Heart right ventricle (tissue), 16 donors: ENCODE results near the gene CBFB. TPM values are rescaled to one million over a fixed set of nuclear protein-coding genes. Genes with fewer than 3 reads are reported as not detected.

Source experiments
- ATAC-seq, 8 donors: fragments of 200-7000 bp; cut with Tn5 transposase; one replicate each; pipeline ENCODE4 v1.9.1; 2020; ENCODE audit warnings: mild to moderate bottlenecking in 8 of 8, moderate library complexity in 8 of 8, moderate number of reproducible peaks in 1 of 8
- DNase-seq, 2 donors: peaks; one replicate each; pipeline ENCODE4 v3.0.0-alpha.2; 2020
- H3K27ac ChIP-seq, 10 donors: fragments of 200-600 bp; sonication (generic) in 2 of 10; one replicate each; pipeline versions ENCODE4 v1.5.0 to v1.8.0; 2020 to 2022; ENCODE audit warnings: mild to moderate bottlenecking in 3 of 10
- H3K27me3 ChIP-seq, 7 donors: fragments of 200-600 bp; one replicate each; pipeline ENCODE4 v1.8.0; 2021 to 2022; ENCODE audit warnings: mild to moderate bottlenecking in 2 of 7
- H3K36me3 ChIP-seq, 9 donors: fragments of 200-600 bp; sonication (generic) in 1 of 9; one replicate each; pipeline versions ENCODE4 v1.5.0 to v1.8.0; 2020 to 2022; ENCODE audit warnings: mild to moderate bottlenecking in 2 of 9
- H3K4me1 ChIP-seq, 9 donors: fragments of 200-600 bp; sonication (generic) in 1 of 9; one replicate each; pipeline versions ENCODE4 v1.5.0 to v1.8.0; 2020 to 2022; ENCODE audit warnings: mild to moderate bottlenecking in 4 of 9
- H3K4me3 ChIP-seq, 10 donors: fragments of 200-600 bp; sonication (generic) in 2 of 10; one replicate each; pipeline versions ENCODE4 v1.5.0 to v1.8.0; 2020 to 2022; ENCODE audit warnings: mild to moderate bottlenecking in 7 of 10, moderate library complexity in 2 of 10
- H3K9me3 ChIP-seq, 11 donors: fragments of 200-600 bp in 10 of 11; sonication (generic) in 2 of 11; one replicate each; pipeline versions ENCODE4 v1.5.0 to v1.8.0; 2013 to 2022; ENCODE audit warnings: mild to moderate bottlenecking in 2 of 11, control low read depth in 1 of 11, moderate library complexity in 1 of 11
- CTCF ChIP-seq, 9 donors: fragments of 200-600 bp; sonication (generic) in 2 of 9; IDR thresholded peaks; one replicate each; pipeline versions ENCODE4 v1.5.0 to v1.8.0; 2021 to 2022; ENCODE audit warnings: antibody characterized with exemption in 9 of 9, mild to moderate bottlenecking in 5 of 9, moderate library complexity in 1 of 9
- WGBS, 2 donors: extraction: QIAGEN DNeasy Blood & Tissue Kit; methylation state at CpG; one replicate each; pipeline ENCODE4 v1.1.7; 2013; ENCODE audit warnings: inconsistent platforms in 1 of 2; 5-methylcytosine and 5-hydroxymethylcytosine counted together
- intact Hi-C, 10 donors: fragments of 100-400 bp; cut with DNase I; formaldehyde crosslinking; loops; one replicate each; pipeline versions ENCODE4 v1.11.1 to v1.14.2; 2022
- polyA plus RNA-seq, 2 donors: library from polyadenylated mRNA; stranded (reverse); fragments of 200-250 nt; gene quantifications; one replicate each; pipeline ENCODE4 v1.2.3, GENCODE V29; 2013
- total RNA-seq, 10 donors: library from RNA; stranded (reverse); fragmentation: NEBNext Ultra II Directional in 3 of 10; extraction: Animal tissue kit (Norgen Biotek cat#: 25700) in 3 of 10; gene quantifications; one replicate each; pipeline versions ENCODE4 v1.2.1 to v1.2.4, GENCODE V29; 2021 to 2023
- donor health status: Arrhythmogenic right ventricular cardiomyopathy.
- donor health status: ischemic (EF 13 %, LVEDD 7.1; RV severe dilation, severe dysfunction).
- donor health status: healthy with polysubstance abuse.
- donor health status: DM: no; HTN: yes; CAD: no.
- donor health status: DM: no; HTN: no; CAD: no.
- donor health status: ischemic (EF 25% LVEDD 6.9; RV normal size, moderate dysfunction).
- donor health status: ischemic (EF 25% LVEDD 5.7; RV mildly dilated, moderate dysfunction).
- donor health status: healthy.
- donor health status: DM: yes; HTN: yes; CAD: no.
- donor health status: Ischemic cardiomyopathy.
- donor health status: ischemic (EF 35%, LVEDD 5.7; RV mildly dilated, moderate dysfunction).
- donor health status: nonischemic (EF 11% LVEDD 7.7; RV severe dilation, severe dysfunction).
- donor health status: DM: yes; HTN: yes; CAD: no.
- donor health status: PGD.
- donor health status: ischemic (EF 29% LVEDD 5.4; RV normal size, mild dysfunction).
- donor health status: nonischemic (EF 23%, LVEDD 6.1; RV moderate dilation, normal function).

Gene CBFB
- total and polyA plus RNA-seq, 12 donors = 17.6 to 36.4 (median 29.0) TPM

GRCh38 chr16:67112591-67113399 is 83.8 kb downstream of the CBFB start:
- no peak for ATAC-seq
- Histone ChIP-seq H3K27me3 (no peaks in the 10 kb centered on the region), H3K36me3 (peaks cover 0 to 25% (median 0%) of the 10 kb centered on the region in 9 donors), H3K9me3 (no peaks in the 10 kb centered on the region), H3K27ac (no peak overlapping the region), H3K4me3 (no peak overlapping the region), H3K4me1 (peaks cover 7 to 61% (median 25%) of the 10 kb centered on the region in 9 donors)
- intact Hi-C loops = loop anchor here in 1 of 10 donors (5.0 kb wide), 1 partner anchor 40 kb away; the partner anchor contains the start of gene B3GNT9
- WGBS, 2 donors = 73 to 74% methylated on average over 4 of the region's 4 CpGs
- no peak for DNase-seq
- TF ChIP-seq CTCF (IDR thresholded peaks at IDR 0.05) = no peak

- H3K27me3 ChIP-seq = no peaks in the 10 kb centered on the region
- H3K36me3 ChIP-seq = peaks cover 0 to 27% (median 0%) of the 10 kb centered on the region in 9 donors
- no peak for DNase-seq
- H3K4me1 ChIP-seq = peaks cover 7 to 54% (median 18%) of the 10 kb centered on the region in 9 donors
- intact Hi-C loops = loop anchor here in 1 of 10 donors (5.0 kb wide), 1 partner anchor 38 kb away; the partner anchor contains the start of gene B3GNT9
- no peak overlapping the region for H3K27ac ChIP-seq
- ATAC-seq = no peak
- WGBS, 2 donors = 82 to 83% methylated on average over 2 of the region's 2 CpGs
- H3K4me3 ChIP-seq = no peak overlapping the region
- H3K9me3 ChIP-seq = no peaks in the 10 kb centered on the region
- TF ChIP-seq CTCF (IDR thresholded peaks at IDR 0.05) = no peak
Observed at GRCh38 chr16:67114793-67115192, 85.8 kb downstream of the CBFB start.

GRCh38 chr16:67115639-67116038 is 86.7 kb downstream of the CBFB start:
- H3K4me3 ChIP-seq = no peak overlapping the region
- peaks cover 0 to 35% (median 3%) of the 10 kb centered on the region in 9 donors for H3K36me3 ChIP-seq
- H3K4me1 ChIP-seq = peaks cover 4 to 50% (median 15%) of the 10 kb centered on the region in 9 donors
- WGBS, 2 donors = 83 to 91% methylated on average over 7 of the region's 7 CpGs
- no peaks in the 10 kb centered on the region for H3K9me3 ChIP-seq
- peak overlapping the region in 1 of 10 donors; percentile 51 for H3K27ac ChIP-seq
- no peaks in the 10 kb centered on the region for H3K27me3 ChIP-seq
- ATAC-seq (no peak), DNase-seq (no peak)
- no peak for TF ChIP-seq CTCF (IDR thresholded peaks at IDR 0.05)
- intact Hi-C loops = no loop called here

GRCh38 chr16:67116388-67117311 is 87.7 kb downstream of the CBFB start:
- TF ChIP-seq CTCF (IDR thresholded peaks at IDR 0.05) = no peak
- ATAC-seq (no peak), DNase-seq (no peak)
- intact Hi-C loops = no loop called here
- peaks cover 0 to 40% (median 5%) of the 10 kb centered on the region in 9 donors for H3K4me1 ChIP-seq
- 86 to 88% methylated on average over 13 of the region's 13 CpGs for WGBS, 2 donors
- peak overlapping the region in 1 of 10 donors; percentile 51 for H3K27ac ChIP-seq
- no peak overlapping the region for H3K4me3 ChIP-seq
- no peaks in the 10 kb centered on the region for H3K9me3 ChIP-seq
- H3K27me3 ChIP-seq = no peaks in the 10 kb centered on the region
- peaks cover 0 to 45% (median 13%) of the 10 kb centered on the region in 9 donors for H3K36me3 ChIP-seq
